HuH-7 (cell line): ENCODE results near the gene SLC49A4.

ENCODE experiments used
- DNase-seq: peaks from one replicate; pipeline ENCODE4 v3.0.0; 2011; ENCODE audit warnings: low spot score

SLC49A4 gene

GRCh38 chr3:122785231-122785630 is 9.6 kb upstream of the SLC49A4 start:
- no peak for DNase-seq

- DNase-seq: peak; percentile 44
These were observed 8.8 kb upstream of the SLC49A4 start for GRCh38 chr3:122786066-122786465.

- peak; percentile 21 for DNase-seq
These were observed 7.0 kb upstream of the SLC49A4 start for GRCh38 chr3:122787872-122788271.

GRCh38 chr3:122789585-122790273 is 5.1 kb upstream of the SLC49A4 start:
- DNase-seq: no peak

GRCh38 chr3:122793568-122794416 is 1.1 kb upstream of the SLC49A4 start, which contains the start of gene HSPBAP1:
Gene HSPBAP1, minus strand, starts transcription at chr3:122793831. Its CDS starts 151 bp downstream, at chr3:122793680.
- peak; percentile 93 for DNase-seq

- no peak for DNase-seq
These were observed 438 bp upstream of the SLC49A4 start for GRCh38 chr3:122794483-122794778.

- no peak for DNase-seq
These were observed 866 bp downstream of the SLC49A4 start for GRCh38 chr3:122795674-122796195.

- DNase-seq: no peak
These were observed 2.4 kb downstream of the SLC49A4 start for GRCh38 chr3:122797291-122797690.

GRCh38 chr3:122799322-122799721 is 4.5 kb downstream of the SLC49A4 start:
- DNase-seq: no peak

- DNase-seq: no peak
These were observed 5.2 kb downstream of the SLC49A4 start for GRCh38 chr3:122800031-122800430.

- no peak for DNase-seq
These were observed 5.9 kb downstream of the SLC49A4 start for GRCh38 chr3:122800706-122801237.

- no peak for DNase-seq
These were observed 7.5 kb downstream of the SLC49A4 start for GRCh38 chr3:122802323-122802722.

- no peak for DNase-seq
These were observed 9.1 kb downstream of the SLC49A4 start for GRCh38 chr3:122803977-122804376.

GRCh38 chr3:122810734-122811133 is 15.9 kb downstream of the SLC49A4 start:
- no peak for DNase-seq

- no peak for DNase-seq
These were observed 21.7 kb downstream of the SLC49A4 start for GRCh38 chr3:122816587-122816986.

- DNase-seq: no peak
These were observed 29.9 kb downstream of the SLC49A4 start for GRCh38 chr3:122824465-122825381.

- no peak for DNase-seq
These were observed 30.6 kb downstream of the SLC49A4 start for GRCh38 chr3:122825460-122825859.

- no peak for DNase-seq
These were observed 31.4 kb downstream of the SLC49A4 start for GRCh38 chr3:122826278-122826677.

GRCh38 chr3:122828281-122828680 is 33.4 kb downstream of the SLC49A4 start:
- DNase-seq: no peak

- DNase-seq: no peak
These were observed 40.7 kb downstream of the SLC49A4 start for GRCh38 chr3:122835590-122835989.

- DNase-seq: no peak
These were observed 48.7 kb downstream of the SLC49A4 start for GRCh38 chr3:122843604-122844003.

GRCh38 chr3:122857019-122857418 is 62.1 kb downstream of the SLC49A4 start:
- DNase-seq: no peak
